Transverse colon (tissue), 4 donors: Measurements from ENCODE around the gene FCHO2. TPM values are rescaled to one million over a fixed set of nuclear protein-coding genes. Genes with fewer than 3 reads are reported as not detected.
"Not testable (repeated sequence)": the region's sequence is repeated elsewhere in the genome, so short reads cannot be mapped to it uniquely, and the experiment has no call there.

ENCODE experiments used
- DNase-seq: peaks from one replicate; pipeline ENCODE4 v3.0.0-alpha.2; 2019
- H3K27ac ChIP-seq, 4 donors: fragments of 200-600 bp; sonication (generic); 2 replicates each; pipeline ENCODE4 v1.5.1; 2016 to 2018; ENCODE audit warnings: inconsistent platforms in 4 of 4
- H3K27me3 ChIP-seq: fragments of 200-600 bp; sonication (generic); 2 replicates; pipeline ENCODE4 v1.5.1; 2017; ENCODE audit warnings: inconsistent platforms
- H3K36me3 ChIP-seq, 4 donors: fragments of 200-600 bp; sonication (generic); 2 replicates each; pipeline ENCODE4 v1.5.1; 2017 to 2019; ENCODE audit warnings: inconsistent platforms in 4 of 4
- H3K4me1 ChIP-seq, 4 donors: fragments of 200-600 bp; sonication (generic); 2 replicates each; pipeline ENCODE4 v1.5.1; 2017 to 2020; ENCODE audit warnings: inconsistent platforms in 4 of 4
- H3K4me3 ChIP-seq, 4 donors: fragments of 200-600 bp; sonication (generic); 1 replicate in 1 of 4; 2 replicates in 3 of 4; pipeline versions ENCODE4 v1.5.1 to v1.6.1; 2017 to 2019; ENCODE audit warnings: inconsistent platforms in 4 of 4
- H3K9me3 ChIP-seq, 2 donors: fragments of 200-600 bp; sonication (generic); 2 replicates each; pipeline ENCODE4 v1.5.1; 2017 to 2019; ENCODE audit warnings: inconsistent platforms in 2 of 2
- EP300 ChIP-seq: sonication (generic); formaldehyde crosslinking; IDR thresholded peaks from one replicate; pipeline ENCODE4 v1.6.1; 2017; ENCODE audit warnings: antibody characterized with exemption, low read depth
- POLR2A ChIP-seq: fragments of 450-650 bp; IDR thresholded peaks from one replicate; pipeline ENCODE4 v1.6.1; 2016; ENCODE audit warnings: antibody characterized with exemption, mild to moderate bottlenecking, moderate library complexity
- POLR2AphosphoS5 ChIP-seq, 3 donors: sonication (generic); formaldehyde crosslinking; IDR thresholded peaks; one replicate each; pipeline ENCODE4 v1.6.1; 2016; ENCODE audit warnings: antibody characterized with exemption in 3 of 3
- WGBS, 2 donors: methylation state at CpG; one replicate each; pipeline ENCODE4 v1.1.5; 2018; ENCODE audit warnings: low coverage in 1 of 2; 5-methylcytosine and 5-hydroxymethylcytosine counted together
- in situ Hi-C, 4 donors: fragments of 200-750 bp; cut with MboI; loops; one replicate each; pipeline versions ENCODE4 v1.15.0 to v1.15.1; 2017; ENCODE audit warnings: low sequenced_read_pairs in 3 of 4, low pct_ligation_motif_present in 1 of 4, low pct_unique_long_range_greater_than_20kb in 1 of 4
- intact Hi-C: fragments of 100-400 bp; cut with DNase I; formaldehyde crosslinking; loops from one replicate; pipeline ENCODE4 v1.15.1; 2023; ENCODE audit warnings: low total_unique reads
- total RNA-seq, 4 donors: library from RNA; depleted of rRNA; stranded (reverse); fragments of >200 nt; gene quantifications; one replicate each; pipeline ENCODE4 v1.1.0, GENCODE V29; 2016
- TF ChIP-seq, protein P1 (sequence below), 5 experiments: fragments of 200-600 bp in 3 of 5; fragments of 450-650 bp in 2 of 5; sonication (generic) in 3 of 5; IDR thresholded peaks; 1 replicate in 2 of 5; 2 replicates in 3 of 5; pipeline ENCODE4 v1.5.1; 2016 to 2017; ENCODE audit warnings: antibody characterized with exemption in 5 of 5, inconsistent platforms in 3 of 5, mild to moderate bottlenecking in 2 of 5, moderate library complexity in 1 of 5

FCHO2 gene
- total RNA-seq, 4 donors from 2014 or later: 25.8 to 45.4 (median 29.2) TPM

GRCh38 chr5:72920690-72921502, 34.9 kb upstream of the FCHO2 start:
- Histone ChIP-seq H3K27me3 (no peaks in the 10 kb centered on the region), H3K36me3 (no peaks in the 10 kb centered on the region), H3K27ac (no peak overlapping the region), H3K4me3 (no peak overlapping the region), H3K4me1 (peaks cover 0 to 10% (median 0%) of the 10 kb centered on the region in 4 donors), H3K9me3 (no peaks in the 10 kb centered on the region)
- in situ Hi-C loops (no loop called here), intact Hi-C loops (no loop called here)
- TF ChIP-seq, protein P1, sequence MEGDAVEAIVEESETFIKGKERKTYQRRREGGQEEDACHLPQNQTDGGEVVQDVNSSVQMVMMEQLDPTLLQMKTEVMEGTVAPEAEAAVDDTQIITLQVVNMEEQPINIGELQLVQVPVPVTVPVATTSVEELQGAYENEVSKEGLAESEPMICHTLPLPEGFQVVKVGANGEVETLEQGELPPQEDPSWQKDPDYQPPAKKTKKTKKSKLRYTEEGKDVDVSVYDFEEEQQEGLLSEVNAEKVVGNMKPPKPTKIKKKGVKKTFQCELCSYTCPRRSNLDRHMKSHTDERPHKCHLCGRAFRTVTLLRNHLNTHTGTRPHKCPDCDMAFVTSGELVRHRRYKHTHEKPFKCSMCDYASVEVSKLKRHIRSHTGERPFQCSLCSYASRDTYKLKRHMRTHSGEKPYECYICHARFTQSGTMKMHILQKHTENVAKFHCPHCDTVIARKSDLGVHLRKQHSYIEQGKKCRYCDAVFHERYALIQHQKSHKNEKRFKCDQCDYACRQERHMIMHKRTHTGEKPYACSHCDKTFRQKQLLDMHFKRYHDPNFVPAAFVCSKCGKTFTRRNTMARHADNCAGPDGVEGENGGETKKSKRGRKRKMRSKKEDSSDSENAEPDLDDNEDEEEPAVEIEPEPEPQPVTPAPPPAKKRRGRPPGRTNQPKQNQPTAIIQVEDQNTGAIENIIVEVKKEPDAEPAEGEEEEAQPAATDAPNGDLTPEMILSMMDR (IDR thresholded peaks at IDR 0.05): peak; percentile 21 to 34 (median 26)
- TF ChIP-seq POLR2A (no peak), EP300 (no peak)
- no peak for DNase-seq
- 12 to 22% methylated on average over 4 of the region's 4 CpGs for WGBS, 2 donors

DNA sequence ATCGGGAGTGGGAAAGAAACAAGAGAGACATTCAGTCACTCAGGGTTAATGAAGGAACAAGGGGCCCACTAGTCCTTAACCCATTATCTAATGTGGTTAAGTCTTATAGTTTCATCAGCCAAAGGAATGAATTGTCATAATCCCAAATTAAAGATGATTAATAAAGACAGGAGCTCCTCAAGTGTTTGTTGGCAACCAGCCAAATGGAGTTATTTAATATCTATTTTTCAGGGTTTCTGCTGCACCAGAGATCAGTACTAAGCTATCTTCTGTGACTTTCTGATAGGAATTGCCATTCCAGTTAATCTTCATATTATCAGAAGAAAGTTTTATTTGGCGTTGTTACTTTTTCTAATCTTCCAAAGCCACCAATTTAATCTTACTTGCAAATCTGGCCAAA, 34.0 kb upstream of the FCHO2 start:
- WGBS, 2 donors: 88 to 97% methylated on average over 2 of the region's 2 CpGs
- H3K27me3 ChIP-seq: no peaks in the 10 kb centered on the region
- no peak for TF ChIP-seq EP300
- TF ChIP-seq POLR2A: no peak
- no peak for TF ChIP-seq POLR2AphosphoS5 (IDR thresholded peaks at IDR 0.05)
- TF ChIP-seq, protein P1 (IDR thresholded peaks at IDR 0.05): no peak
- no peak for DNase-seq
- H3K27ac ChIP-seq: no peak overlapping the region
- in situ Hi-C loops (no loop called here), intact Hi-C loops (no loop called here)
- H3K4me1 ChIP-seq: peaks cover 0 to 10% (median 0%) of the 10 kb centered on the region in 4 donors
- H3K9me3 ChIP-seq: no peaks in the 10 kb centered on the region
- H3K4me3 ChIP-seq: no peak overlapping the region
- H3K36me3 ChIP-seq: no peaks in the 10 kb centered on the region

GRCh38 chr5:72922422-72922821, 33.4 kb upstream of the FCHO2 start:
- intact Hi-C loops: no loop called here
- TF ChIP-seq EP300 (no peak), POLR2A (no peak), POLR2AphosphoS5 (IDR thresholded peaks at IDR 0.05) (no peak)
- TF ChIP-seq, protein P1 (IDR thresholded peaks at IDR 0.05): no peak
- H3K36me3 ChIP-seq: no peaks in the 10 kb centered on the region
- 67 to 88% methylated on average over 1 of the region's 1 CpG for WGBS, 2 donors
- no peak for DNase-seq
- peaks cover 0 to 10% (median 0%) of the 10 kb centered on the region in 4 donors for H3K4me1 ChIP-seq
- in situ Hi-C loops: no loop called here
- no peaks in the 10 kb centered on the region for H3K27me3 ChIP-seq
- H3K4me3 ChIP-seq: no peak overlapping the region
- no peak overlapping the region for H3K27ac ChIP-seq
- no peaks in the 10 kb centered on the region for H3K9me3 ChIP-seq

GRCh38 chr5:72925336-72926010, 30.4 kb upstream of the FCHO2 start:
- Histone ChIP-seq H3K4me1 (peaks cover 0 to 9% (median 0%) of the 10 kb centered on the region in 4 donors), H3K4me3 (no peak overlapping the region), H3K27ac (no peak overlapping the region), H3K27me3 (no peaks in the 10 kb centered on the region), H3K9me3 (no peaks in the 10 kb centered on the region), H3K36me3 (no peaks in the 10 kb centered on the region)
- 91% methylated on average over 24 of the region's 33 CpGs; no CpG with 5 or more reads in 1 of the 2 donors for WGBS, 2 donors
- intact Hi-C loops: no loop called here
- no peak for TF ChIP-seq EP300
- TF ChIP-seq POLR2AphosphoS5 (IDR thresholded peaks at IDR 0.05): no peak
- TF ChIP-seq POLR2A: no peak
- TF ChIP-seq, protein P1 (IDR thresholded peaks at IDR 0.05): no peak
- in situ Hi-C loops: no loop called here
- DNase-seq: no peak

DNA sequence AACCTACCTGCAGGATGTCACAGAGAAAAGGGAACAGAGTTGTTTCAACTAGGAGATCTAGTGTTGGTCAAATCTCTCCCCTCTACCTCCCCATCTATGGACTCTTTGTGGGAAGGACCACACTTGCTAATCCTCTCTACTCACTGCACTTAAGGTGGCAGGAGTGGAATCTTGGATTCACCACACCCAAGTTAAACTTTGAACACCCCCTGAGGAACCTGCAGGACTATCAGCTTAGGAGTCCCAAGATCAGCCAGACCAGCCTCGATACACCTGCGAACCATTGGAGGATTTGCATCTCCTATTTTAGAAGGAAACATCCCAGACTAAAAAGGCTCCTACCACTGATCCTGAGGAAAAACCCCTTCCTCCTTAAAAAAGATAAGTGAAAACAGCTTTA, 23.2 kb upstream of the FCHO2 start:
- H3K36me3 ChIP-seq, H3K4me3 ChIP-seq, DNase-seq, in situ Hi-C loops, H3K27me3 ChIP-seq, H3K9me3 ChIP-seq, H3K4me1 ChIP-seq, H3K27ac ChIP-seq: not testable (repeated sequence)
- intact Hi-C loops: loop anchor here (2.0 kb wide), 1 partner anchor 62 kb away; no protein-coding TSS in a partner anchor
- WGBS, 2 donors: 78 to 100% methylated on average over 2 of the region's 2 CpGs

- intact Hi-C loops, DNase-seq, H3K27me3 ChIP-seq, H3K36me3 ChIP-seq, H3K27ac ChIP-seq, H3K9me3 ChIP-seq, H3K4me3 ChIP-seq, in situ Hi-C loops: not testable (repeated sequence)
- H3K4me1 ChIP-seq: peaks cover 5 to 18% (median 16%) of the 10 kb centered on the region in 4 donors
- 90% methylated on average over 25 of the region's 32 CpGs; no CpG with 5 or more reads in 1 of the 2 donors for WGBS, 2 donors
Observed at GRCh38 chr5:72934953-72935725, 20.7 kb upstream of the FCHO2 start.
